ENCODE results near the gene CREB5.

The CREB5 gene

GRCh38 chr7:28542410-28542809, 130.1 kb downstream of the CREB5 start:
- no peak for DNase-seq (ENCODE audit: extremely low read depth, low read depth)
- no peak for TF ChIP-seq CTCF (IDR thresholded peaks at IDR 0.05; ENCODE audit: low read depth, low read length, missing control alignments)
- no peak overlapping the region for H3K4me3 ChIP-seq (replicated peaks; ENCODE audit: low read depth, low read length)

GRCh38 chr7:28544453-28545117, 132.3 kb downstream of the CREB5 start:
- H3K4me3 ChIP-seq (replicated peaks; ENCODE audit: low read depth, low read length): no peak overlapping the region
- no peak for DNase-seq (ENCODE audit: extremely low read depth, low read depth)
- no peak for TF ChIP-seq CTCF (IDR thresholded peaks at IDR 0.05; ENCODE audit: low read depth, low read length, missing control alignments)

GRCh38 chr7:28546067-28546466, 133.7 kb downstream of the CREB5 start:
- no peak for DNase-seq (ENCODE audit: extremely low read depth, low read depth)
- no peak overlapping the region for H3K4me3 ChIP-seq (replicated peaks; ENCODE audit: low read depth, low read length)
- no peak for TF ChIP-seq CTCF (IDR thresholded peaks at IDR 0.05; ENCODE audit: low read depth, low read length, missing control alignments)

GRCh38 chr7:28547115-28547514, 134.8 kb downstream of the CREB5 start:
- no peak overlapping the region for H3K4me3 ChIP-seq (replicated peaks; ENCODE audit: low read depth, low read length)
- no peak for DNase-seq (ENCODE audit: extremely low read depth, low read depth)
- no peak for TF ChIP-seq CTCF (IDR thresholded peaks at IDR 0.05; ENCODE audit: low read depth, low read length, missing control alignments)

- H3K4me3 ChIP-seq (replicated peaks; ENCODE audit: low read depth, low read length): no peak overlapping the region
- DNase-seq (ENCODE audit: extremely low read depth, low read depth): no peak
- TF ChIP-seq CTCF (IDR thresholded peaks at IDR 0.05; ENCODE audit: low read depth, low read length, missing control alignments): no peak
Measured at GRCh38 chr7:28548416-28548815, 136.1 kb downstream of the CREB5 start.

GRCh38 chr7:28549998-28550397, 137.7 kb downstream of the CREB5 start:
- H3K4me3 ChIP-seq (replicated peaks; ENCODE audit: low read depth, low read length): no peak overlapping the region
- no peak for TF ChIP-seq CTCF (IDR thresholded peaks at IDR 0.05; ENCODE audit: low read depth, low read length, missing control alignments)
- no peak for DNase-seq (ENCODE audit: extremely low read depth, low read depth)

Measured in HFF-Myc (cell line).